Midbrain (tissue), 1 donor: ENCODE measurements around the gene RHO.
A peak's percentile ranks its signal among the peaks of the same experiment; 100 is the strongest.
"Not testable (repeated sequence)": the region's sequence is repeated elsewhere in the genome, so short reads cannot be mapped to it uniquely, and the experiment has no call there.

Source experiments
- DNase-seq: peaks from one replicate; lab custom pipeline; 2025; lab: John Stamatoyannopoulos, UW

The RHO gene

GRCh38 chr3:129499604-129500333 is 28.7 kb upstream of the RHO start:
- DNase-seq: not testable (repeated sequence)

DNA sequence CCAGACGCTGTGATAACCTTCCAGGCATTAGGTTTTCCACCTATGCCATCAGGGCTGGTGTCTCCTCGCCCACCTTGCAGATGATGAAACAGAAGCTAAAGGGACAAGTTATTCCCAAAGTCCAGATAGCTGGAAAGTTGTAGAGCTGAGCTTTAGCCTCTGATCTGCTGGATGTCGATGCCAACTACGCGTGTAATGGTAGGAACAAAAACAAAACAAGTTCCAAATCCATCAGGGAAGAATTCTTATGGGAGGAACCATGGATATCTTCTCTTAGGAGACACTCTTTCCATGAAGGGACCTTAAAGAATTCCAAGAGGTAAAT is 28.1 kb upstream of the RHO start:
- DNase-seq: no peak

DNA sequence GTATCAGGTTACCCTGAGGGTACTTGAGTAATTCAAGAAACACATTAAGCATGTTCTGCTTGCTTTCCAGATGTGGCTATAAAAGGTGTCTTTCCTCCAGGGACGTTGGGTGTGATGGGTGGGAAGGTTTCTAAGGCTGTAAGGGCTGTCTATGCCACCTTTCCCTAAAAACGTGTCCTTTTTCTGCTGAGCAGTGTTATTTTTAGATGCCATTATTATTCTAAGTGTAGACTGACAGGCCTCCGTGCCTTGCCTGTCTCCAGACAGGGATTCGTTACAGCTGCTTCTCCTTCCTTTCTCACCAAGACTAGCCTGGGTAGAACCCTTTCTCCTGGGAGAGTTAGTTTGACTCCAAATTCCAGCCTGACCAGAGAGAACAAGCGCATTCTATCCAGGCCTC is 26.8 kb upstream of the RHO start:
- no peak for DNase-seq

GRCh38 chr3:129502641-129503408 is 25.6 kb upstream of the RHO start:
- no peak for DNase-seq

GRCh38 chr3:129503471-129504291 is 24.8 kb upstream of the RHO start:
- DNase-seq: no peak

- no peak for DNase-seq
These were observed 23.9 kb upstream of the RHO start for GRCh38 chr3:129504471-129505100.

- no peak for DNase-seq
These were observed 23.1 kb upstream of the RHO start for GRCh38 chr3:129505341-129505740.

DNA sequence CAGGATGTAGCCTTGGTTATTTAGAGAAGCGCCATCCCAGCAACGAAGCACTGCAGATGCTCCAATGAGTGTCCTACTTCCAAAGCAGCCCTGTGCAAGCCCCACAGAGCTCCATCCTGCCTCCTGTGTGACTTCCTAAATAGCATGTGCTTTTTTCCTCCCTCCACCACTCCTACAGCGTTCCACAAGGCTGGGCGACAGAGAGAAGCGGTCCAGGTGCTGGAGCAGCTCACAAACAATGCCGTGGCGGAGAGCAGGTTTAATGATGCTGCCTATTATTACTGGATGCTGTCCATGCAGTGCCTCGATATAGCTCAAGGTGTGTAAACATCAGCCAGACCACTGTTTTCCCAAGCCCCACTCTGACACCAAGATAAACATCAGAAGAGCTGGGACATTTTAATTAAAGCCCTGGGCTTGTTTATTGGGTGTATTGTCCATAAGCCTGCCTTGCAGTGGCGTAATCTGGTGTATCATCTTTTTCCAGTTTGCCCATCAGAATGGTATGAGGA is 22.2 kb upstream of the RHO start:
- DNase-seq: no peak

DNA sequence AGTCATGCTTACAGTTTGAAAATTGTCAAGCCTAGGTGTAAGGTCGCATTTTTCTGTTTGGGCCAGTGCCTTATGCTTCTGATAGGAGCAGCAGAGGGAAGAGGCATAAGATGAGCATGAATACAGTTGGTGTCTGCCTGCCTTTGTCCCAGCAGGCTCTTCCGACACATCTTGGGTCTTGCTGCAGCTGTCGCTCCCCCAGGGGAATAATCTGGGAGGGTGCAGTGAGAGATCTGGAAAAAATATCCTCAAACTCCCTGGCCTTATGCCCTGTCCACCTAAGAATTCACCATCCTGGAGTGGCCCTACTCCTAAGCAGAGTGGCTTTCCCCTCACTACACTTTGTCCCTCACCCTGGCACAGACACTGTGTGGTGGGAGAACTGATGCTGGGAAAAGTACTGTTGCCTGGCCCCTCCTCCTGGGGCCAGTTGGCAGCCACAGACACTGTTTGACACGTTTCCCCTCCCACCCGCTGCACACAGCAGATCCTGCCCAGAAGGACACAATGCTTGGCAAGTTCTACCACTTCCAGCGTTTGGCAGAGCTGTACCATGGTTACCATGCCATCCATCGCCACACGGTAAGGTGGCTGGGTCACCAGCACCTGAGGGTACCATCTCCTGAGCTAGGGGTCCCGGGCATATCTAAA is 21.1 kb upstream of the RHO start:
- DNase-seq: peak; percentile 48

GRCh38 chr3:129512595-129512994 is 15.8 kb upstream of the RHO start:
- no peak for DNase-seq

GRCh38 chr3:129513705-129514104 is 14.7 kb upstream of the RHO start:
- DNase-seq: no peak

DNA sequence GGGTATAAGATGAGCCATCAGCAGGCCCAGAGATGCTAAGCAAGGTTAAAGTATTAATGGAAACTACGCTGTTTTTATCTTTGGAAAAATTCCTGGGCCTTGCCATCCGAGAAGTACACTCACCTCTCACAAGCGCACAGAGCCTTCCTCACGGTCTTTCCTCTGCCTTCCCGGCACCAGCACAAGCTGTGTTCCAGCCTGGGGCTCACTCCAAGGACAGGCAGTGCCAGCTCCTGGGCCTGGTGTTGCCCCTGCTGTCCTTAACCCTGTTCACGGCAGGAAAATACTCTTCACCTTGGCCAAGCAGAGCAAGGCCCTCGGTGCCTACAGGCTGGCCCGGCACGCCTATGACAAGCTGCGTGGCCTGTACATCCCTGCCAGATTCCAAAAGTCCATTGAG is 14.3 kb upstream of the RHO start:
- DNase-seq: no peak

GRCh38 chr3:129514563-129514962 is 13.9 kb upstream of the RHO start:
- no peak for DNase-seq

DNA sequence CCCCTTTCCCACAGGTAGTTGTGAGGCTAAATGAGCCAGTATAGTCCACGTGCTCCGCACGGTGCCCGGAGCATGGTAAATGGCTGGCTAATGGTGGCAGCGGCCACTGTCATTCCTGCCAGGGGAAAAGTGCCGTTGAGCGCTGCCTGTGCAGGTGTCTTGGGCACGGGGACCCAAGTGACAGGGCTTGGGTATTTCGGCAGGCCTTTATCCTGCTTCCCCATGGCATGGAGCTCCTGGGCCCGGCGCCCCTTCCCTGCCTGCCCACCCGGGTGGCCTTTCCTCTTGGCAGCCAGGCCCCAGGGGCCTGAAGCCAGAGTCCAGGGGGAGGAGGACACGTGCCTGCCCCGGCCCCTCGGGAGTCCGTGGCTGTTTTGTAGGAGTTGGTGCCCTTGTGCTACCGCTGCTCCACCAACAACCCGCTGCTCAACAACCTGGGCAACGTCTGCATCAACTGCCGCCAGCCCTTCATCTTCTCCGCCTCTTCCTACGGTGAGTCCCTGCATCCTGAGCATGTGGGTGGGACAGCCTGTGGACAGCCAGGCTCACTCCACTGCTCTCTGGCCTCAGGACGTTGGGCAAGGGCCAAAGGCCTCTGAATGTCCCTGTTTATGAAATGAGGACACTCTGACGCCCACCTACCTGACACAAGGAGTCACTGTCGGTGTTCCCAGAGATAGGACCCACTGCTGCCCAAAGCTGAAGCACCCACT is 13.2 kb upstream of the RHO start:
- DNase-seq: not testable (repeated sequence)

GRCh38 chr3:129515821-129516432 is 12.5 kb upstream of the RHO start:
- DNase-seq: not testable (repeated sequence)

DNA sequence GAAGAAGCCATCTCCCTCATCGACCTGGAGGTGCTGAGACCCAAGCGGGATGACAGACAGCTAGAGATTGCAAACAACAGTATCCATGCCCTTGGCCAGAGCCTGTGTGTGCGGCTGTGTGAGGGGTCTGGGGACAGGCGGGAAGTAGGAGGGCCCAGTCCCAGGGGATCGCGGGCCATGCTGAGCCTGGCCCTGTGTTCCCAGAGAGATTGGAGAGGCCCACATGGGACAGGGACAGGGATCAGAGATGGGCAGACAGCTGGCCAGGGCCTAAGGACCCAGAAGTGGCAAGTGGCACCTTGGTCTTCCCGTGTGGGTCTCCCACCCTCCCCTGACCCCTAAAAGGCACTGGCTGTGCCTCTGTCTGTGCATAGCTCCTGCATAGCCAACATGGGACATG is 10.9 kb upstream of the RHO start:
- no peak for DNase-seq

DNA sequence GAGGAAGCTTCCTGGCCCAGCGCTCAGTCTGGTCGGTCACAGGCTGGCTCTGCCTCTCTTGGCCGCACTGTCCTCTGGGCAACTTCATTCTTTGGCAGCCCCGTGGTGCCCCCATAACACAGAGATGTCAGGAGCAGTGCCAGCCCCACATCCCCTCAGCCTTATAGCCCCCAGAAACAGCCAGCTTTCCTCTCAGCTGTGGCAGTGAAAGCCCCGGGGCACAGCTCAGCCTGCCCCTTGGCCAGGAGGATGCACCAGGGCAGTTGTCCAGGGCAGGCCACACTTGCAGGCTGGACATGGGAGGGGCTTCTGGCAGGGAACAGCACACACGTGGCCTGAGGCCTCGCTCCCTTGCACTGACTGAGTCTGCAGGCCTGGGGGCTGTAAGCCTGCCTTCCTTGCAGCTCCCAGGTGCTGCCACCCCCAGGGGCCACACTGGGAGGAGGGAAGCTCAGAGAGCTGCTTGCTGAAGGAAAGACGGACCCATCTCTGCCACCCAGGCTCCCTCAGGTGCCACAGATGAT is 10.3 kb upstream of the RHO start:
- DNase-seq: no peak

- DNase-seq: no peak
These were observed 9.9 kb upstream of the RHO start for GRCh38 chr3:129518581-129518980.

- DNase-seq: no peak
These were observed 9.0 kb upstream of the RHO start for GRCh38 chr3:129519449-129519848.
